ENCODE results near the gene MYOZ2. TPM values are rescaled to one million over a fixed set of nuclear protein-coding genes. Genes with fewer than 3 reads are reported as not detected.

Gene MYOZ2
- total RNA-seq, result not detected
- long read RNA-seq, result 0 reads

DNA sequence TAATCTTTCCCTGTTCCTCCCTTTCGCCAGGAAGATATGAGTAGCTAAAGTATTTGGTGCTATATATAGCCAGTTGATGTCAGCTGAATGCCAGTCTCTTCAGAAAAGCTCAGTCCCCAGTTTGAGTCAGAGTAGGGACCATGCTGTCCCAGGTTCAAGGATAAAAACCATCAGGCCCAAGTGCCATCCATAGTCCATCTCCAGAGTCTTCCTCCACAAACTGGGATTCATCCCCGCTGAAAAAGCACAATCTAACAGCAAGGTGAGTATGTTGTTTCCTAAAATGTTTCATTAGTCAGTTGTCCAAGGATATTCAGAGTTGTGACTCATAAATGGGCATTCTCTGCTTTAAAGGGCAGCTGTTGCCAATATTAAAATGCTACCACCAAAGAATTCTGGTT lies at the start of gene MYOZ2:
Gene MYOZ2, plus strand, starts transcription at position 112 of the 401 bp plus-strand sequence. CDS start 694 bp downstream, outside the sequence.
- ATAC-seq (no peak), DNase-seq (no peak)
- intact Hi-C loops (cut with DNase I, micrococcal nuclease), result no loop called here

DNA sequence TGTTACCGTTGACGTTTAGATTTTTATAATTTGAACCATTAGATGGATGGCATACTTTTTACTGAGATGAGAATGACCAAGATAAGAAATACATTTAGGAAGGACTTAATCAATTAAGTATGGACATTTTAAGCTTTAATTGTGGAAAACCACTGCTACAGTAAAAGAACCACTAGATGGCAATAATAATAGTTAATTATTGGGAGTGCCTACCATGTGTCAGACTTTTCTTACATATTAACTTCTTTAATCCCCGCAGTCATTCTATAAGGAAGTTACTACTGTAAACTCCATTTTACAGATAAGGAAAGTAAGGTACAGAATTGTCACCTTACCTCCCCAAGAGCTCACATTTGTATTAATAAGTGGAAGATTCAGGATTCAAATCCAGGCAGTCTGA lies 48.5 kb upstream of the MYOZ2 start:
- ATAC-seq, result peak; percentile 78
- DNase-seq, result no peak
- intact Hi-C loops (cut with DNase I, micrococcal nuclease), result no loop called here

DNA sequence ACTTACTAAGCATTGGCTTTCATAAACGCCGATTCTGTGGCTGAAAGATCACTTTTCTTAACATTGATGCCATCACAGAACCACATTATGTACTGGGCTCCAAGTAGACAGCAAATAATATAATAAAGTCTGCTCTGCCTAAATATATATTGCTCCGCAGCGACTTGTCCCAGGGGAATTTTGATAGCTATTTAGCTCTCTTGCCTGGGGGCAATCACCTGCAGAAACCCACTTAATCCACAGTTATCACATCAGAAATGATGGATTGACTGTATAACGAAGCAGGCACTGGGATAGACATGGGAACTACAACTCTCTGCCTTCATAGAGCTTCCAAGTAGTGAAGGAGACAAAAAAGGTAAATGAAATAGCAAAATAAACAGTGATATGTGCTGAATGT lies 48.0 kb upstream of the MYOZ2 start:
- ATAC-seq (peak; percentile 16), DNase-seq (no peak)
- intact Hi-C loops (cut with DNase I, micrococcal nuclease), result no loop called here

GRCh38 chr4:119093042-119093827 lies 42.4 kb upstream of the MYOZ2 start:
- DNase-seq (no peak), ATAC-seq (peak; percentile 61)
- intact Hi-C loops (cut with DNase I, micrococcal nuclease), result no loop called here

DNA sequence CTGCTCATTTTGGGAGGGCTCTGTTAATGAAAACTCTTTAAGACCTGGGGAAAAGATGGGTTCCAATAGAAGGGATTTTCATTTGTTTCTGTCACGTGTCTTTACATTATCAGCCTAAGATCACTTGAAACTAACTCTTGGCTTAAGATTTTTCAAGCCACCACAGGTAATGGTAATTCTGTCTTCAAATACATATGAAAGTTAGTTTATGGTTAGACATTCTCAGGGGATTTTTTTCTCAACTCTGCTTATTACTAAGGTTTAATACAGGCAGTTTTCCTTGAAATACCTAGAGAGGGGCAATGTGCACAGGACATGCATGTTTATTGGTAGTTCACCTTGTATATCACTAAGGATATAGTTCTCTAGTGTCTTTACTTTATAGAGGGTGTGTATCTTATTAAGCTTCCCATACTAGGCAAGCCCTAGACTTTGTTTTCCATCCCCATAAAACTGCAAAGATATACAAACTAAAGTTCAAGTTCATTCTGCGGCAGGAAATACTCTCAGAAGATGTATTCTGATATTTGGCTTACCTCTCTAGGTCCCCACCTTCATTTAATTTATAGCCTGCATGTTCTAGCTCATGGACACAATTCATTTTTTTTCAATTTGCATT lies 38.2 kb upstream of the MYOZ2 start:
- intact Hi-C loops (cut with DNase I, micrococcal nuclease), result no loop called here
- peak; percentile 89 for ATAC-seq
- DNase-seq, result no peak

GRCh38 chr4:119098306-119098705 lies 37.3 kb upstream of the MYOZ2 start:
- ATAC-seq (no peak), DNase-seq (no peak)
- intact Hi-C loops (cut with DNase I, micrococcal nuclease), result no loop called here

DNA sequence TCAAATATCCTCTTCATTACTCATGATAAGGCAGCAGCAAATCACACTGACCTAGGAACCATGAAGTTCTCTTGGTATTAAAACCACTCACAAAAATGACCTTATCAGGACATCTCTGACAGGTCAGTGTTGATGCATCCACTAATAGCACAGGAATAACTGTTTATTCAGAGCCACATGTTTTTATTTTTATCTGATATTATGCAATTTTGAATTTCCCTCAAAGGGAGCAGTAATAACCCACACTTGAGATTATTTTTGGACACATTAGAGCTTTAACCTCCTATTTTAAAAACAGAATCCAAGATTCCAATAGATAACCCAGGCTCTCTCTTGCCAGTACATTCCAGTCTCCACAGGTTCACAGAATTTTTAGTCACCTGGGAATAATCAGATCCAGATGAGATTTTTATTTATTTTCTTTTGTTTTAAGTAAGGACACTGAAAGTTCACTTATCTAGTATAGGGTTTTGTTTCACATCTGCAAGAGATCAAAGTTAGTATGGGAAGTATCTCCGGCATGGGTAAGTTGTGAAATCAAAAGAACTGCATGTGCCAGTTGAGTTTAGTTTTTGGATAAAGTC lies 36.3 kb upstream of the MYOZ2 start:
- DNase-seq, result no peak
- ATAC-seq, result no peak
- intact Hi-C loops (cut with DNase I, micrococcal nuclease), result no loop called here

DNA sequence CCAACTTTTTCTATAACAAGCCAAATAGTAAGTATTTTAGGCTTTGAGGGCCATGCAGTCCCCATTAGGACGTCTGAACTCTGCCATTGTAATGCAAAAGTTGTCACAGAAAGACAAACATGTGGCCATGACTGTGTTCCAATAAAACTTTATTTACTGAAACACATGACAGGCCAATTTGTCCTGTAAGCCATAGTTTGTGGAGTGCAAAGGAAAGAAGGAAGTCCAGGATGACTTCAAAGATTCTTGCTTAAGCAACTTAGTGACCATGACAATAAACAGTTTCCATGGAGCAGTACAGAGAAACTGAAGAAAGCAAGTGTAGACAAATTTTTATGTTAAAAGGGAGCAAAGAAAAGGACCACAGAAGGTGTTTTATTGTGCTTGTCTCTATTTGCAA lies 35.0 kb upstream of the MYOZ2 start:
- intact Hi-C loops (cut with DNase I, micrococcal nuclease), result no loop called here
- DNase-seq (no peak), ATAC-seq (peak; percentile 11)

DNA sequence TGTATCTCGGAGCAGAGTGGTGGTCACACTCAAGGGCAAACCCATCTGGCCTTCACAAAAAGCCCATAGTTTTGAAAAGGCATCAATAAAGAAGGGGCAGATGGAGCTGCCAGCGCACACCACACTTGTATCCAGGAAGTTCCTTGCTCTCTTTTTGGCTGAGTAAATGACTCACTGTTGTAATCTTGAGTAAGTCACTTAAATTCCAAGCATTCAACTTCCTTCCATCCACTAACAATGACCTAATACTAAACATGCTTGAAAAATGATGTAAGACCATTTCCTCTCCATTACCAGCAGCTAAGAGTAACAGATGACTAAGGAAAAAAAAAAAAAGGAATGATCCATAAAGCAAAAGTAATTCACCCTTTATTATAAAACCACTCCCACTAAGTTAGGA lies 32.4 kb upstream of the MYOZ2 start:
- ATAC-seq (peak; percentile 86), DNase-seq (peak in 1 of 2 donors; percentile 46)
- intact Hi-C loops (cut with DNase I, micrococcal nuclease), result no loop called here

DNA sequence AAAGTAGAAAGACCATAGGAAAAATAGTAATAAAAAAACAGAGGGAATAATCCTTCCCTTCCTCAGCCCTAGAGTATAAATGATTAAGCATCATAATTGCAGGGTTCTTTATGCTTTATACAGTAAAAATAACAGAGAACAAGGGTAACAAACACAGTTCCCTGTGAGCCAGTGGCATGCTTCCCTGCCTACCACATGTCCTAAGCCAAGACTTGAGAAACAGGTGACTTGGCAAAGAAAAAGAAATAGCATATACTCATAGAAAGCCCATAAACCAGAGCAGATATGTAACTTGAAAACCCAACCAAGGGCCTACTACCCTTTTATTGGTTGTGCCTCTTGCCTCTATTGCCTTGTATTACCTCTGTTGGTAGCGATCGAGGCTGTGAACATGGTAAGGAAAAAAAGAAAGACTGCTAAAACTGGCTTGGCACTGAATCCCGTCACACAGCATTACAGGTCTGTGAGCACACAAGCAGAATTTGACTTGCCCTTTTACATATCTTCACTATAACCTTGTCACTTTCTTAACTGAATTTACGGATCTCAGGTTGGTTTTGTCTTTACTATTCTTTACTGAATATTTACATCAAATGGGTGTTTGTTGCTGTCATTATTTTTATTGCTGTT lies 30.9 kb upstream of the MYOZ2 start:
- peak; percentile 19 for ATAC-seq
- DNase-seq, result no peak
- intact Hi-C loops (cut with DNase I, micrococcal nuclease), result no loop called here

DNA sequence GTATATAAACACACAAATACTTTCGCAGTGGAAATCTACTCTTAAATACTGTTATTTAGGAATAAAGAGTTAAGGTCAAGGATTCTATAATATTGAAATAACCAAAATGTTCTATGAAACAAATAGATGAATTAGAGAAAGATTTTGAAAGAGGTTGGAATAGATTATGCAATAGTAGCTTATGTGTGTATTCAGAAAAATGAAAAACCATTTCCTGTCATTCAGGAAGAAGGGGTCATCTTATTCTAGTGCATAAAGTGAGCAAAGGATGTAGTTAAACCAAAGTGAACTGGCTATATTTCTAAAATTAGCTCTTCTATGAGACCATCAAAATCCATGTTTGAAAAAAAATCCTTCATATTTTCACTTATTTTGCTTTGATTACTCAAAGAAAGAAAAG lies 30.0 kb upstream of the MYOZ2 start:
- intact Hi-C loops (cut with DNase I, micrococcal nuclease), result no loop called here
- ATAC-seq (no peak), DNase-seq (no peak)

GRCh38 chr4:119106036-119107000 lies 29.3 kb upstream of the MYOZ2 start:
- no peak for DNase-seq
- no peak for ATAC-seq

GRCh38 chr4:119110121-119110520 lies 25.5 kb upstream of the MYOZ2 start:
- no peak for DNase-seq
- intact Hi-C loops (cut with DNase I, micrococcal nuclease), result no loop called here
- ATAC-seq, result no peak

More at GRCh38 chr4:119106036-119107000, 29.3 kb upstream of the MYOZ2 start:
- intact Hi-C loops (cut with DNase I, micrococcal nuclease), result no loop called here

DNA sequence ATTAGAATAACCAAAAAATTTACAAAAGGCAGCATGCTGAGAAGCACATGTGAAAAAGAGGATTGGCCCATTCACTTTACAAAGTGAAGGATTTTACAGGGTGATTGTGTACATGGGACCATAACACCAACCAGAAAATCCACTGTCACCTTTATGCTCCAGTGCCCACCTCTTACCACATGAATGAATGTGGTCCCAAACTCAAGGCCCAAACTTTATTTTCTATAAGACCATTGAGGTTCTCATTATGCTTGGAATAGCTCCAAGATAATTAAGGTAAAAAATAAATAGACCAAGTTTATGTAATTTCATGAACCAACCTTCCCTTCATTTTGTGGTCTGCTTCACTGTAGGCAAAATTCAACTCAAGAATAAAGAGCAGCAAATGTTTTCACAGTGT lies 24.3 kb upstream of the MYOZ2 start:
- ATAC-seq (no peak), DNase-seq (no peak)
- intact Hi-C loops (cut with DNase I, micrococcal nuclease), result no loop called here

GRCh38 chr4:119113033-119113655 lies 22.5 kb upstream of the MYOZ2 start:
- intact Hi-C loops (cut with DNase I, micrococcal nuclease), result no loop called here
- ATAC-seq (peak; percentile 99), DNase-seq (no peak)

- ATAC-seq (no peak), DNase-seq (no peak)
- intact Hi-C loops (cut with DNase I, micrococcal nuclease), result no loop called here
These were observed 19.6 kb upstream of the MYOZ2 start for GRCh38 chr4:119116021-119116420.

DNA sequence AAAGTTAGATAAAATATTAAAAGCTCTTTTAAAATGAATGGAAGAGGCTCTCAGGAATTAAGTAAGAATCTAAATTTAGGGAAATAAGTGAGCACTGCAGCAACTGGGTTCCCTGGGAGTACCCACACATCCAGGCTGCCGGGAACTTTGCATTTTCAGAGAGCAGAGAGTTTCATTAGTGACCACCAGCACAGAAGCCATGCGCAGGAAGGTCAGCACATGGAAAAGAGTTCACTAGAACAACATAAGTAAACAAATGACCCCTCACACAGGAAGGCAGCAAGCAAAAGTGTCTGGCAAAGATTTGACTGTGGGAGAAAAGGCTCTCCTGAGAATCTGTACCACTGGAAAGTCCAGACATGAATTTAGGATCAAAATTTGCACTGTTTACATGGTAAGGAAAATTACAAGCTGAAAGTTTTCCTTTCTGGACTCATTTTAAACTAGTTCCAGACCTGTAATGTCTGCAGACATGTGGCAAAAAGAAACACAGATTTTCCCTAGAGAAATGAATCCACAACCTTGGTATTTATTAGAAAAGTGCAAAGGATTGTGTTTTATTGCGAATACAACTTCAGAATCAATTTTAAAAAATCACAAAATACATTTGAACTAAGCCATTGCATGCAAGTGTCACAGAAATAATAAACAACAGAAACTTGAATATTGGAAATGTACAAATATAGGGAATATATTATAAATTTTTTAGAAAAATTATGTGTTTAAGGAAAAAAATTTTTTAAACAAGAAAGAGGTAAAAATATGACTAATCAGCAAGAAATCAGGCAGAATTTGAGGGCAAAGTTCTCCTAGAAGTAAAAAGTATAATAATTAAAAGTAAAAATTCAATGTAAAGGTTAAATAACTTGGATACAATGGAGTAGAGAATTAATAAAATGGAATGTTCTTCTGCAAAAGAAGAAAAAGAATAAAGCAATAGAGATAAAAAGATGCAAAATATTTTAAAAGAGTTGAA lies 18.4 kb upstream of the MYOZ2 start:
- DNase-seq, result no peak
- intact Hi-C loops (cut with DNase I, micrococcal nuclease), result no loop called here
- ATAC-seq, result no peak
